B cell (primary cell): ENCODE results near the gene MYH10. TPM values are rescaled to one million over a fixed set of nuclear protein-coding genes. Genes with fewer than 3 reads are reported as not detected.

Experiments
- ATAC-seq: fragments of 200-7000 bp; cut with Tn5 transposase; one replicate; pipeline ENCODE4 v1.10.0; 2021; ENCODE audit warnings: low read depth, mild to moderate bottlenecking, moderate number of reproducible peaks, moderate library complexity
- CTCF ChIA-PET: fragments of 350-600 bp; sonication (Branson Sonifier 250); formaldehyde crosslinking; loops from one replicate; lab custom pipeline; 2021; ENCODE audit warnings: antibody characterized with exemption, inconsistent platforms; lab: Charles Lee
- POLR2A ChIA-PET: fragments of 350-600 bp; sonication (Branson Sonifier 250); formaldehyde crosslinking; loops from one replicate; lab custom pipeline; 2021; ENCODE audit warnings: antibody characterized with exemption; lab: Charles Lee
- DNase-seq: peaks from one replicate; pipeline ENCODE4 v3.0.0; 2013
- H2AFZ ChIP-seq: 2 replicates; pipeline ENCODE4 v1.6.1; 2012; ENCODE audit warnings: mild to moderate bottlenecking, low read depth, low read length; ENCODE audit not compliant: insufficient read depth, poor library complexity, severe bottlenecking
- H3K27ac ChIP-seq, 2 donors: 1 replicate in 1 of 2; 2 replicates in 1 of 2; pipeline ENCODE4 v1.5.1; 2012 to 2013; ENCODE audit warnings: low read length in 2 of 2, mild to moderate bottlenecking in 2 of 2, moderate library complexity in 1 of 2
- H3K27me3 ChIP-seq, 4 experiments: fragments of 200-600 bp in 1 of 4; sonication (generic) in 1 of 4; replicated peaks in 1 of 4; 1 replicate in 2 of 4; 2 replicates in 2 of 4; pipeline versions ENCODE4 v1.6.1 to v1.7.0; 2013 to 2016; ENCODE audit warnings: low read length in 3 of 4, mild to moderate bottlenecking in 2 of 4, mixed read lengths in 1 of 4, moderate library complexity in 1 of 4; ENCODE audit not compliant: insufficient read depth in 4 of 4, control insufficient read depth in 3 of 4; ENCODE audit errors: control extremely low read depth in 1 of 4
- H3K36me3 ChIP-seq, 2 experiments: replicated peaks in 1 of 2; 1 replicate in 1 of 2; 2 replicates in 1 of 2; pipeline versions ENCODE4 v1.6.1 to v1.7.1; 2013; ENCODE audit warnings: low read length in 1 of 2; ENCODE audit not compliant: insufficient read depth in 2 of 2, control insufficient read depth in 1 of 2; ENCODE audit errors: control extremely low read depth in 1 of 2, extremely low read depth in 1 of 2
- H3K4me1 ChIP-seq, 2 donors: fragments of 200-600 bp in 1 of 2; sonication (generic) in 1 of 2; 1 replicate in 1 of 2; 2 replicates in 1 of 2; pipeline versions ENCODE4 v1.5.1 to v1.6.1; 2013 to 2017; ENCODE audit warnings: low read length in 2 of 2; ENCODE audit not compliant: control insufficient read depth in 2 of 2, insufficient read depth in 2 of 2
- H3K4me2 ChIP-seq: replicated peaks from 2 replicates; pipeline ENCODE3; 2012; ENCODE audit warnings: mild to moderate bottlenecking, low read depth, low read length; ENCODE audit not compliant: poor library complexity, severe bottlenecking
- H3K4me3 ChIP-seq, 5 experiments: fragments of 200-600 bp in 1 of 5; sonication (generic) in 1 of 5; 1 replicate in 3 of 5; 2 replicates in 2 of 5; pipeline versions ENCODE4 v1.5.1 to v1.7.0; 2011 to 2016; ENCODE audit warnings: low read length in 4 of 5, mild to moderate bottlenecking in 4 of 5, low read depth in 2 of 5, control low read depth in 1 of 5, moderate library complexity in 1 of 5; ENCODE audit not compliant: insufficient read depth in 1 of 5; ENCODE audit errors: control extremely low read depth in 1 of 5, extremely low read depth in 1 of 5
- H3K79me2 ChIP-seq: fragments of 200-600 bp; sonication (generic); one replicate; pipeline ENCODE4 v1.6.0; 2016; ENCODE audit warnings: low read length; ENCODE audit not compliant: control insufficient read depth, insufficient read depth
- H3K9ac ChIP-seq: fragments of 200-600 bp; sonication (generic); 2 replicates; pipeline ENCODE4 v1.6.1; 2017; ENCODE audit warnings: mild to moderate bottlenecking, low read length, moderate library complexity
- H3K9me3 ChIP-seq, 3 donors: one replicate each; pipeline versions ENCODE4 v1.6.1 to v1.7.1; 2013; ENCODE audit warnings: low read length in 2 of 3; ENCODE audit not compliant: control insufficient read depth in 2 of 3, insufficient read depth in 1 of 3; ENCODE audit errors: control extremely low read depth in 1 of 3
- H4K20me1 ChIP-seq: 2 replicates; pipeline ENCODE4 v1.6.0; 2012; ENCODE audit warnings: mild to moderate bottlenecking, low read length; ENCODE audit not compliant: insufficient read depth, control insufficient read depth, poor library complexity, severe bottlenecking
- H3K27ac Mint-ChIP-seq: one replicate; pipeline ENCODE4 v1.8.0; 2021; ENCODE audit warnings: mixed read lengths
- H3K27me3 Mint-ChIP-seq: one replicate; pipeline ENCODE4 v1.8.0; 2021; ENCODE audit warnings: mixed read lengths
- H3K4me1 Mint-ChIP-seq: one replicate; pipeline ENCODE4 v1.8.0; 2021; ENCODE audit warnings: mixed read lengths
- H3K4me3 Mint-ChIP-seq: one replicate; pipeline ENCODE4 v1.8.0; 2021; ENCODE audit warnings: mixed read lengths
- H3K9me3 Mint-ChIP-seq: one replicate; pipeline ENCODE4 v1.8.0; 2022; ENCODE audit warnings: mixed read lengths; ENCODE audit not compliant: insufficient read depth
- EZH2 ChIP-seq: IDR thresholded peaks from 2 replicates; pipeline ENCODE4 v1.6.1; 2012; ENCODE audit warnings: borderline replicate concordance, low read depth, mild to moderate bottlenecking, moderate library complexity, low read length; ENCODE audit not compliant: insufficient read depth, poor library complexity, severe bottlenecking
- WGBS: methylation state at CpG from one replicate; pipeline ENCODE4 v1.1.5; 2013; ENCODE audit warnings: missing lambda C conversion rate; ENCODE audit not compliant: insufficient coverage; 5-methylcytosine and 5-hydroxymethylcytosine counted together
- intact Hi-C: fragments of 100-400 bp; cut with micrococcal nuclease; formaldehyde crosslinking; loops from one replicate; pipeline ENCODE4 v1.10.0; 2022
- polyA plus RNA-seq: library from polyadenylated mRNA; depleted of rRNA; stranded (reverse); fragments of >200 nt; gene quantifications from 2 replicates; pipeline ENCODE4 v1.2.3, GENCODE V29; 2012
- total RNA-seq, 2 donors: library from RNA; stranded (reverse); fragments of 120-200 nt in 1 of 2; gene quantifications; 1 replicate in 1 of 2; 2 replicates in 1 of 2; pipeline versions ENCODE4 v1.2.3 to v1.2.4, GENCODE V29; 2013 to 2022
- TF ChIP-seq, protein P1 (sequence below): fragments of 200-600 bp; IDR thresholded peaks from one replicate; pipeline ENCODE4 v1.8.0; 2022; ENCODE audit warnings: antibody characterized with exemption, mild to moderate bottlenecking

Gene MYH10
- total and polyA plus RNA-seq, 2 donors (not counting 1 experiment from before 2014, with no cell fraction given) = 0.04 to 1.7 TPM

GRCh38 chr17:8563024-8563776, 67.3 kb downstream of the MYH10 start:
- Mint-ChIP-seq H3K27me3 (peaks cover 7% of the 10 kb centered on the region), H3K4me3 (no peak overlapping the region), H3K27ac (no peak overlapping the region), H3K9me3 (no peaks in the 10 kb centered on the region), H3K4me1 (peaks cover 2% of the 10 kb centered on the region)
- ChIA-PET CTCF (no interaction called here), POLR2A (no interaction called here)
- DNase-seq (no peak), ATAC-seq (no peak)
- Histone ChIP-seq H3K36me3 (no peaks in the 10 kb centered on the region), H2AFZ (no peak overlapping the region), H3K27ac (no peak overlapping the region), H4K20me1 (no peaks in the 10 kb centered on the region), H3K4me1 (no peaks in the 10 kb centered on the region), H3K4me3 (no peak overlapping the region), H3K9ac (no peak overlapping the region), H3K79me2 (no peaks in the 10 kb centered on the region), H3K9me3 (no peaks in the 10 kb centered on the region), H3K4me2 (no peak overlapping the region), H3K27me3 (no peaks in the 10 kb centered on the region)
- TF ChIP-seq, protein P1, sequence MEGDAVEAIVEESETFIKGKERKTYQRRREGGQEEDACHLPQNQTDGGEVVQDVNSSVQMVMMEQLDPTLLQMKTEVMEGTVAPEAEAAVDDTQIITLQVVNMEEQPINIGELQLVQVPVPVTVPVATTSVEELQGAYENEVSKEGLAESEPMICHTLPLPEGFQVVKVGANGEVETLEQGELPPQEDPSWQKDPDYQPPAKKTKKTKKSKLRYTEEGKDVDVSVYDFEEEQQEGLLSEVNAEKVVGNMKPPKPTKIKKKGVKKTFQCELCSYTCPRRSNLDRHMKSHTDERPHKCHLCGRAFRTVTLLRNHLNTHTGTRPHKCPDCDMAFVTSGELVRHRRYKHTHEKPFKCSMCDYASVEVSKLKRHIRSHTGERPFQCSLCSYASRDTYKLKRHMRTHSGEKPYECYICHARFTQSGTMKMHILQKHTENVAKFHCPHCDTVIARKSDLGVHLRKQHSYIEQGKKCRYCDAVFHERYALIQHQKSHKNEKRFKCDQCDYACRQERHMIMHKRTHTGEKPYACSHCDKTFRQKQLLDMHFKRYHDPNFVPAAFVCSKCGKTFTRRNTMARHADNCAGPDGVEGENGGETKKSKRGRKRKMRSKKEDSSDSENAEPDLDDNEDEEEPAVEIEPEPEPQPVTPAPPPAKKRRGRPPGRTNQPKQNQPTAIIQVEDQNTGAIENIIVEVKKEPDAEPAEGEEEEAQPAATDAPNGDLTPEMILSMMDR = no peak
- no peak for TF ChIP-seq EZH2
- intact Hi-C loops = no loop called here
- WGBS = 100% methylated on average over 2 of the region's 5 CpGs

- Mint-ChIP-seq H3K27me3 (peaks cover 19% of the 10 kb centered on the region), H3K27ac (no peak overlapping the region), H3K9me3 (no peaks in the 10 kb centered on the region), H3K4me1 (peaks cover 2% of the 10 kb centered on the region), H3K4me3 (no peak overlapping the region)
- Histone ChIP-seq H3K4me1 (no peaks in the 10 kb centered on the region), H3K79me2 (no peaks in the 10 kb centered on the region), H3K9me3 (no peaks in the 10 kb centered on the region), H3K4me2 (no peak overlapping the region), H3K4me3 (no peak overlapping the region), H3K27ac (no peak overlapping the region), H3K36me3 (no peaks in the 10 kb centered on the region), H4K20me1 (no peaks in the 10 kb centered on the region), H3K27me3 (no peaks in the 10 kb centered on the region), H2AFZ (no peak overlapping the region), H3K9ac (no peak overlapping the region)
- DNase-seq (no peak), ATAC-seq (no peak)
- no peak for TF ChIP-seq EZH2
- TF ChIP-seq, protein P1 = no peak
- intact Hi-C loops = no loop called here
- ChIA-PET CTCF (no interaction called here), POLR2A (no interaction called here)
- WGBS = no CpG with 5 or more reads among the region's 1 CpG
Observed at GRCh38 chr17:8558144-8558543, 72.4 kb downstream of the MYH10 start.
